Hematopoietic multipotent progenitor cell treated with erythropoietin and hydrocortisone succinate and interleukin-3 and kit ligand, for 17 days (in vitro differentiated cells): ENCODE data around the gene FAM118A.
"Not testable (repeated sequence)": the region's sequence is repeated elsewhere in the genome, so short reads cannot be mapped to it uniquely, and the experiment has no call there.

Experiments used
- DNase-seq: peaks from one replicate; pipeline ENCODE4 v3.0.0-alpha.2; 2015; ENCODE audit warnings: low spot score

The FAM118A gene

DNA sequence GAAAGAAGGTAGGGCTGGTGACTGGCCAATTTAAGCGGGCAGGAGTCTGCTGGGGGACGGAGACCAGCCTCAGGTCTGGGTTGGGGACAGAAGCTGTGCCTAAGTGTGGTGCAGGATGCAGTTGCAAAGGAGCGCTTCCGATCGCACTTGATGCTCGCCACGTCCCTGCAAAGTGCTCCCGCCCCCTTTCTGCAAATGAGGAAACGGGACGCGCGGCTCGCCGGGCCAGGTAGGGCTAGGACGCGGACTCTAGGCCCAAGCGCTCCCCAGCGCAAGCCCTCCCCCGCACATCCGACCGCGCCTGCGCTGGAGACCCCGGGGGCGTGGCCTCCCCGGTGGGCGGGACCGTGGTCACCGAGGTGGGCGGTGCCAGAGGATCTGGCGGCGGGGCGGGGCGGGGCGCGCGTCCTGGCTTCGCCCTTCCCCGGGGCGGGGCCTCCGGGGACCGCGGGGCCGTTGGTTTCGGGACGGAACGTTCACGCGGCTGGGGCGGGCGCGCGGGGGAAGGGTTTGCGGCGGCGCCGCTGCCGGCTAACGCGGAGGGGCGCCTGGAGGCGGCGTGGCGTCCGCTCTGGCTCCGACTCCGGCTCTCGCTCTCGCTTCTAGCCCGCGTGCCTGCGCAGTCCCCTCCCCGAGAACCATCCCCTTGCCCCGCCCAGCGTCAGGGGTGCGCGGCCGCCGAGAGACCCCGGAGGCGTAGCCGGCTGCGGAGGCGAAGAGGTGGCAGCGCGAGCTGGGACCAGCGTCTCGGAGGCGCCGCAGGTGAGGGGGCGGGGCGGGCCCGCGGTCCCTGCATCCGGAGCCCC lies at the start of gene FAM118A:
Gene FAM118A, plus strand, starts transcription at position 513 of the 806 bp plus-strand sequence. CDS start 12,446 bp downstream, outside the sequence.
- DNase-seq: peak; percentile 95

GRCh38 chr22:45260395-45260759 lies 49.4 kb upstream of the FAM118A start:
- not testable (repeated sequence) for DNase-seq

GRCh38 chr22:45261407-45262088 lies 48.2 kb upstream of the FAM118A start:
- no peak for DNase-seq

DNA sequence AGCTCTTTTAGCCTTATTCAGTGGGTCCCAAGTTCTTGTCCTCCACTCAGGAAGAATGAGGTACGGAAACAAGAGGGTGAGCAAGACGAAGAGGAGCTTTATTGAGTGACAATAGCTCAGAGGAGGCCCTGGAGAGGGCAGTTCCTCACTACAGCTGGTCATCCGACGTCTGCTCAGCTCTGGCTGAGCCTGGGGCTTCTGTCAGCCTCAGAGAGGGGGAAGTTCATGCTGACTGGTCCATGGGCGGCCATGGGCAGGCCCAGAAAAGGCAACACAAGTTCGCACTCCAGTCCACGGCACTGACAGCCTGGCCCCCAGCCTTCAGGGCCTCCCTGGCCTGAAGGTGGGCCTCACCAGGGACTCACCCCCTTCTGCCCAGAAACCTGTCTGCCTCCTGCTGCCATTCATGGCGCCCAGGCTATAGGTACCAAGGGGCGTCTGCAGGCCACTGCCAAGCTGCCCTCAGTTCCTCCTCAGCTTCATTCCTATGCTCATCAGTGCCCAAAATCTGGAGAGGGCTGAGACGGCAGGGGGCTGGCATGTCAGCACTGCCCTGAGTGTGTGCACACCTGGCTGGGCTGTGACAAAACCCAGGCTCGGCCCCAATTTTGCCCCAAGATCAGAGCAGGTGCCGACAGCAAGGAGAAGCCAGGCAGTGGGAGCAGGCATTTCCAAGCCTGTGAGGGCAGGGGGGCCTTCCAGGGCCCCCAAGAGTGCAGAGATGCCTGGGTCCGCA lies 47.4 kb upstream of the FAM118A start:
- DNase-seq: no peak

DNA sequence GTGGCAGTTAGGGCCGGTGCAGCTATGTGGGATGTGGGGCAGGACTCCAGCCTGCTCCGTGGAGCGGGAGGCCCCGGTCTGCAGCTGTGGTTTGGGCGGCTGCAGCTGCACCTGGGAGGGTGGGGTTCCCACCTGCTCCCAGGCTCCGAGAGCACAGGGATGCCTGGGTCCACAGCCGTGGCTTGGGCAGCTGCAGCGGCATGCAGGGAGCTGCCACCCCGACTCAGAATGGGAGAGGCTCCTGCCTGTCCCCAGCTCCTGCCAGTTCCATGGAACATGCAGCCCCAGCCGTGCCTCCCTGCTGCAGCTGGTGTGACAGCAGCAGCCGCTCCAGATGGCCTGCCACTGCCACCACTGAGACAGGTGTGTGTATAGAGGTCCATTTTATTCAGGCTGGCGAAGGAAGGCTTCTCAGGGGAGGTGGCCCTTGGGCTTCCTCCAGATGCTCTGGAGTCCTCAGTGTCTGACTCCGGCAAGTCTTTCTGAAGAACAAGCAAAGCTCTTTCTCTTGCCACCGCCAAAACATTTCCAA lies 46.7 kb upstream of the FAM118A start:
- DNase-seq: no peak

GRCh38 chr22:45263463-45264269 lies 46.1 kb upstream of the FAM118A start:
- DNase-seq: no peak

GRCh38 chr22:45265535-45265934 lies 44.2 kb upstream of the FAM118A start:
- no peak for DNase-seq

DNA sequence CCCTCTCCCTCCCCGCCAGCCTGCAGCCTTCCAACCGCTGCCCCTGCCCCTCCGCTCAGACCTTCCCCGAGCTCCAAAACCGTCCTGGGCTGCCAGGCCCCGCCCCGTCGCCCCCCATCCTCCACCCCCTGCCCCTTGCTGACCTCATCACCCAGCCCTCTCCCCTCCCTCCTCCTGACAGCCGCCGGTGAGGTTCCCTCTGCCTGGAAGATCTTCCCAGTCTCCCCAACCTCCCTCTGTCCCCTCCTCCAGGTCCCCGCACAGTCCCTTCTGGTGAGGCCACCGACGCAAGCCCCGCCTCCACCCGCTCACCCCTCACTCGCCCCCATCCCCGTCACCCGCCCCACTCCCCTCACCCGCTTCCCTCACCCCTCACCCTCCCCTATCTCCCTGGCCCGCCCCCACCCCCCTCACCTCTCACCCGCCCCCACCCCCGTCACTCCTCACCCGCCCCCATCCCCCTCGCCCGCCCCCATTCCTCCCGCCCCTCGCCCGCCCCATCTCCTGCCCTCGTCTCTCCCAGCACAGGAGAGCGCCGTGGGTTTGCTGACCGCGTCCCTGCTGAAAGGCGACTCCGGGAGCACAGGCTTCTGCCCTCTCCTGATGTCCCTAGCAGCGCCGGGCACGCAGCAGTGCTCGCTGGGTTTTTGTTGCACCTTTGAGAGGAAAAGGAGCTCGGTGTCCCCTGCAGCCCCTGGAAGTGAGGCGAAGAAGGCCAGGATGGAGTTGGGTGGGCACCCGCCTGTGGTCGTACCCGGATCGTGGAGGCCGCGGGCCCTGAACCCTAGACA lies 41.4 kb upstream of the FAM118A start:
- DNase-seq: no peak

- DNase-seq: peak; percentile 88
These were observed 40.5 kb upstream of the FAM118A start for GRCh38 chr22:45268958-45269844.

GRCh38 chr22:45270095-45271020 lies 39.4 kb upstream of the FAM118A start:
- DNase-seq: no peak

GRCh38 chr22:45271667-45272201 lies 38.0 kb upstream of the FAM118A start:
- DNase-seq: no peak

- DNase-seq: no peak
These were observed 37.2 kb upstream of the FAM118A start for GRCh38 chr22:45272498-45272897.

- DNase-seq: no peak
These were observed 36.2 kb upstream of the FAM118A start for GRCh38 chr22:45273452-45274075.

- DNase-seq: no peak
These were observed 33.1 kb upstream of the FAM118A start for GRCh38 chr22:45276507-45277105.

- DNase-seq: not testable (repeated sequence)
These were observed 32.0 kb upstream of the FAM118A start for GRCh38 chr22:45277720-45278119.

DNA sequence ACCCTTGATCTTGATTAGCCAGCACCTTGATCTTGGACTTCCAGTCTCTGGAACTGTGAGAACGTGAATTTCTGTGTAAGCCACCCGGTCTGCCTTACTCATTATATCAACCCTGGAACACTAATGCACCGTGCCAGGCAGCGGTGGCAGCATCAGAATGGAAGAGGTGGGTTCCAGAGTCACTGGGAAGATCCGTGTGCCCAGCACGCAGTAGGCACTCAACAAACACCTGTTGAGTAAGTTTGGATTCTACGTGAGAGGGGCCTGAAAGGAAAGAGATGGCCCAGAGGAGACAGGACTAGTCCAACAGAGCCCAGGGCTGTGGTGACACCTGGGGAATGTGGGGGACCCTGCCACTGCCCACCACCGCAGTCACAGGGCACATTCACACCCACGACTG lies 31.6 kb upstream of the FAM118A start:
- no peak for DNase-seq

DNA sequence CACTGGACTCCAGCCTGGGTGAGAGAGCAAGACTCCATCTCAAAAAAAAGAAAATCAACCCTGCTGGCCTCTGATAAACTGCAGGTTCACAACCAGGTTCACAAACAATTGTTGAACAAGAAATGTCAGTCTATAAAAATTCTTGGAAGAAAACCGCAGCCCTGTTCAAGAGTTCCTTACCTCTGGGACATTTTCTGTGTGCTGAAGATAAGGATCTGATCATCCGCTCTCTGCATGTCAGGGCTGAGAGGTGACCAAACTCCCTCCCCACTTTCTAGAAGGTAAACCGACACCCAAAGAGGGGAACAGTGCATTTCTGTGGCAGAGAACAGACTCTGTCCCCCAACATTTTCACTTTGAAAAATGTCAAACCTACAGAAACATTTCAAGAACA lies 29.1 kb upstream of the FAM118A start:
- DNase-seq: no peak

- DNase-seq: no peak
These were observed 28.7 kb upstream of the FAM118A start for GRCh38 chr22:45281010-45281409.
